ENCODE data around the gene ADAM15.
A peak's percentile ranks its signal among the peaks of the same experiment; 100 is the strongest.

Gene ADAM15

GRCh38 chr1:155044812-155045657 lies 6.1 kb upstream of the ADAM15 start:
- Histone ChIP-seq H3K9me2 (replicated peaks; ENCODE audit: low read depth, low read length) (no peaks in the 10 kb centered on the region), H3K36me3 (ENCODE audit: insufficient read depth, low read length) (no peaks in the 10 kb centered on the region), H3K4me3 (ENCODE audit: low read length, poor library complexity, severe bottlenecking) (no peak overlapping the region), H2AFZ (ENCODE audit: low read length) (peak overlapping the region; percentile 55; the same call in 1 of the 2 replicates), H3K27me3 (ENCODE audit: insufficient read depth, low read length, poor library complexity, severe bottlenecking) (no peaks in the 10 kb centered on the region), H3F3A (ENCODE audit: low read depth) (no peaks in the 10 kb centered on the region), H3K4me2 (ENCODE audit: low read depth, low read length, poor library complexity, severe bottlenecking) (no peak overlapping the region), H3K9me3 (ENCODE audit: insufficient read depth, low read depth, low read length) (no peaks in the 10 kb centered on the region), H3K4me1 (ENCODE audit: insufficient read depth, low read length, poor library complexity, severe bottlenecking) (peaks cover 8% of the 10 kb centered on the region), H3K79me2 (ENCODE audit: insufficient read depth, low read length) (no peaks in the 10 kb centered on the region), H4K20me1 (ENCODE audit: insufficient read depth, low read length, poor library complexity, severe bottlenecking) (no peaks in the 10 kb centered on the region), H3K9ac (ENCODE audit: low read depth, low read length, poor library complexity, severe bottlenecking) (no peak overlapping the region)
- TF ChIP-seq CTCF (conservative IDR thresholded peaks at IDR 0.05; ENCODE audit: low read length) (peak; percentile 76), EZH2phosphoT487 (IDR thresholded peaks at IDR 0.05; ENCODE audit: borderline replicate concordance) (no peak)

- H3K27me3 ChIP-seq (ENCODE audit: insufficient read depth, low read length, poor library complexity, severe bottlenecking), result no peaks in the 10 kb centered on the region
- H4K20me1 ChIP-seq (ENCODE audit: insufficient read depth, low read length, poor library complexity, severe bottlenecking), result no peaks in the 10 kb centered on the region
- H3K4me3 ChIP-seq (ENCODE audit: low read length, poor library complexity, severe bottlenecking), result no peak overlapping the region
- H3K4me1 ChIP-seq (ENCODE audit: insufficient read depth, low read length, poor library complexity, severe bottlenecking), result peaks cover 29% of the 10 kb centered on the region
- no peaks in the 10 kb centered on the region for H3K9me3 ChIP-seq (ENCODE audit: insufficient read depth, low read depth, low read length)
- TF ChIP-seq EZH2phosphoT487 (IDR thresholded peaks at IDR 0.05; ENCODE audit: borderline replicate concordance) (no peak), CTCF (conservative IDR thresholded peaks at IDR 0.05; ENCODE audit: low read length) (no peak)
- no peaks in the 10 kb centered on the region; the same call in 1 of the 2 replicates for H3K79me2 ChIP-seq (ENCODE audit: insufficient read depth, low read length)
- H3K9me2 ChIP-seq (replicated peaks; ENCODE audit: low read depth, low read length), result no peaks in the 10 kb centered on the region
- H3K4me2 ChIP-seq (ENCODE audit: low read depth, low read length, poor library complexity, severe bottlenecking), result no peak overlapping the region
- no peak overlapping the region for H2AFZ ChIP-seq (ENCODE audit: low read length)
- no peaks in the 10 kb centered on the region for H3K36me3 ChIP-seq (ENCODE audit: insufficient read depth, low read length)
- H3K9ac ChIP-seq (ENCODE audit: low read depth, low read length, poor library complexity, severe bottlenecking), result no peak overlapping the region
- no peaks in the 10 kb centered on the region for H3F3A ChIP-seq (ENCODE audit: low read depth)
These were observed 2.4 kb upstream of the ADAM15 start for GRCh38 chr1:155048449-155049334.

- Histone ChIP-seq H3F3A (ENCODE audit: low read depth) (no peaks in the 10 kb centered on the region), H4K20me1 (ENCODE audit: insufficient read depth, low read length, poor library complexity, severe bottlenecking) (no peaks in the 10 kb centered on the region), H3K36me3 (ENCODE audit: insufficient read depth, low read length) (no peaks in the 10 kb centered on the region), H3K4me1 (ENCODE audit: insufficient read depth, low read length, poor library complexity, severe bottlenecking) (peaks cover 26% of the 10 kb centered on the region), H2AFZ (ENCODE audit: low read length) (no peak overlapping the region), H3K9ac (ENCODE audit: low read depth, low read length, poor library complexity, severe bottlenecking) (no peak overlapping the region), H3K9me2 (replicated peaks; ENCODE audit: low read depth, low read length) (no peaks in the 10 kb centered on the region), H3K79me2 (ENCODE audit: insufficient read depth, low read length) (no peaks in the 10 kb centered on the region; the same call in 1 of the 2 replicates), H3K27me3 (ENCODE audit: insufficient read depth, low read length, poor library complexity, severe bottlenecking) (no peaks in the 10 kb centered on the region), H3K4me2 (ENCODE audit: low read depth, low read length, poor library complexity, severe bottlenecking) (no peak overlapping the region), H3K9me3 (ENCODE audit: insufficient read depth, low read depth, low read length) (no peaks in the 10 kb centered on the region), H3K4me3 (ENCODE audit: low read length, poor library complexity, severe bottlenecking) (no peak overlapping the region)
- no peak for TF ChIP-seq EZH2phosphoT487 (IDR thresholded peaks at IDR 0.05; ENCODE audit: borderline replicate concordance)
- no peak for TF ChIP-seq CTCF (conservative IDR thresholded peaks at IDR 0.05; ENCODE audit: low read length)
These were observed 1.2 kb upstream of the ADAM15 start for GRCh38 chr1:155049651-155050559.

Measured in Loucy (cell line).